Cardiac fibroblast (primary cell): ENCODE data around the gene SMC1A.
"Not testable (repeated sequence)": the region's sequence is repeated elsewhere in the genome, so short reads cannot be mapped to it uniquely, and the experiment has no call there.

Experiments used
- DNase-seq, 2 donors: peaks; one replicate each; pipeline versions ENCODE4 v3.0.0 to v3.0.0-alpha.2; 2010; ENCODE audit warnings: low read depth in 2 of 2
- H3K4me3 ChIP-seq, 2 donors: replicated peaks in 1 of 2; 1 replicate in 1 of 2; 2 replicates in 1 of 2; pipeline ENCODE4 v1.5.1; 2011; ENCODE audit warnings: low read depth in 2 of 2, low read length in 2 of 2, mild to moderate bottlenecking in 2 of 2, moderate library complexity in 1 of 2
- TF ChIP-seq, protein P1 (sequence below): IDR thresholded peaks from one replicate; pipeline ENCODE4 v1.5.1; 2011; ENCODE audit warnings: low read depth, mild to moderate bottlenecking, low read length, inconsistent platforms

The SMC1A gene

DNA sequence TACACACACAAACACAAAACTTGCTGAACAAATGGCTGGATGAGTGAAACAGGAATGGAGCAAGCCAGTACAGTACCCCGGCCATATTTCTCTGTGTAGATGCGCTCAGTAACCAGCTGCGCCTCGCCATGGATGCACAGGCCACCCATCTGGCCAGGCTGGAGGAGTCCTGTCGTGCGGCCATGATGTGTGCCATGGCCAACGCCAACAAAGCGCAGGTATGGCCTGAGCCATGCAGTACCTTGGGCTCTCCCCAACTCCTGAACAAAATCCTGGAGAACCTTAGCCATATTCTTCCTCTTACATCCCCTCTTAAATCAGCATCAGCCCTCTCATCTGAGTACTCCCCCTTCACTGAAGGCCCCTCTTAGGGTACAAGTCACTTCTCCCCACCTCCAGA lies 7.3 kb upstream of the SMC1A start:
- TF ChIP-seq, protein P1, sequence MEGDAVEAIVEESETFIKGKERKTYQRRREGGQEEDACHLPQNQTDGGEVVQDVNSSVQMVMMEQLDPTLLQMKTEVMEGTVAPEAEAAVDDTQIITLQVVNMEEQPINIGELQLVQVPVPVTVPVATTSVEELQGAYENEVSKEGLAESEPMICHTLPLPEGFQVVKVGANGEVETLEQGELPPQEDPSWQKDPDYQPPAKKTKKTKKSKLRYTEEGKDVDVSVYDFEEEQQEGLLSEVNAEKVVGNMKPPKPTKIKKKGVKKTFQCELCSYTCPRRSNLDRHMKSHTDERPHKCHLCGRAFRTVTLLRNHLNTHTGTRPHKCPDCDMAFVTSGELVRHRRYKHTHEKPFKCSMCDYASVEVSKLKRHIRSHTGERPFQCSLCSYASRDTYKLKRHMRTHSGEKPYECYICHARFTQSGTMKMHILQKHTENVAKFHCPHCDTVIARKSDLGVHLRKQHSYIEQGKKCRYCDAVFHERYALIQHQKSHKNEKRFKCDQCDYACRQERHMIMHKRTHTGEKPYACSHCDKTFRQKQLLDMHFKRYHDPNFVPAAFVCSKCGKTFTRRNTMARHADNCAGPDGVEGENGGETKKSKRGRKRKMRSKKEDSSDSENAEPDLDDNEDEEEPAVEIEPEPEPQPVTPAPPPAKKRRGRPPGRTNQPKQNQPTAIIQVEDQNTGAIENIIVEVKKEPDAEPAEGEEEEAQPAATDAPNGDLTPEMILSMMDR, result no peak
- H3K4me3 ChIP-seq, result no peak overlapping the region
- DNase-seq, result no peak

DNA sequence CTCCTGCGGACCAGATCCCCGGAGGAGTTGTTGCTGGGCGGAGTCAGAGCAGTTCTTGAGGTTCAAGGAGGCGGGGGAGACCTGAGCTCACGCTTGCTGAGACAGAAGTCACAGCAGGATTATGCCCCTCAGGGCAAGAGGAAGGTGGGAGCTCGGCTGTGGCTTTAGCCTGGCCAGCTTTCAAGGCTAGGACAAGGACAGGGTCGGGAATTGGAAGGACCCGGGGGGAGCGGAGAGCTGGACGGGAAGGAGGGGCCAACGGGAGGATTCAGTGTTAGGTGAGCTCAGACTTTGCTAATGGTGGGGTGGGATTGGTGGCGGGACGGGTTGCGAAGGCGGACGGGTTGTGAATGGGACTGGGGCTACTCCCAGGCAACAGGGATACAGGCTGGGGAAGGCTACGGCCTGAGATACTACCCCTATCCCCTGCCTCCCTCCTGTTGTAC lies 430 bp upstream of the SMC1A start, which contains the start of gene RIBC1:
RIBC1 (plus strand) TSS at position 13 of the 446 bp plus-strand sequence. CDS start 3,404 bp downstream, outside the sequence.
- H3K4me3 ChIP-seq, result peak within 1 kb of the TSS; percentile 64 to 70
- DNase-seq, result no peak
- TF ChIP-seq, protein P1, result no peak

DNA sequence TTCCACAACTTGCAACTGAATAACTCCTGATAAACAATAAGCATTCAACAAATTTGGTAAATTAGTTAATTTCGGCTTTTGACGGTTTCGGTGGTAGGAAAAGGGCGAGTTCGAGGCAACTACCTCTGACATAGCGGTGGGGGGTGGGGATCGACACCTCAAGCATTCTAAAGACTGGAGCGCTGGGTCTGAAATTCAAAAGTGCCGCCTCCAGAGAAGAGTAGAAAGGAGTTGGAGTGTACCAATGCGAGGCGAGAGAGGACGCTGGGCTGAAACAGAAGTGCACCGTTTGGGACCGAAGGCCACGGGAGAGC lies 725 bp downstream of the SMC1A start:
- no peak for DNase-seq
- TF ChIP-seq, protein P1, result no peak
- H3K4me3 ChIP-seq, result peak overlapping the region; percentile 64 to 70

DNA sequence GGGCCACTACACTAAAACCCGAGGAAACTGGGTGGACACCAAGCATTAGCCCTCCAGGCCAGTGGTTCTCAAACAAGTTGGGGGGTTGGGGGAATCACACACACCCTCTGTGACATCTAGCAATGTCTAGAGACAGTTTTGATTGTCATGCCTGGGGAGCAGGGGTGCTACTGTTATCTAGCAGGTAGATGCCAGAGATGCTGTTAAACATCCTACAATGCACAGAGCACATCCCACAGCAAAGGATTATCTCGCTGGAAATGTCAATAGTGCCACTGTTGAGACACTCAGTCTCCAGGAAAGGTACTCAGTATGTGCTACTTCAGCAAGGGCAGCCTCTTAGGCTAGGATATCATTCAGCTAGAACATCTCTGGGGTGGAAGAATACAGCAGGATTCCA lies 1.3 kb downstream of the SMC1A start:
- TF ChIP-seq, protein P1, result no peak
- peak overlapping the region; percentile 64 to 70 for H3K4me3 ChIP-seq
- DNase-seq, result no peak

DNA sequence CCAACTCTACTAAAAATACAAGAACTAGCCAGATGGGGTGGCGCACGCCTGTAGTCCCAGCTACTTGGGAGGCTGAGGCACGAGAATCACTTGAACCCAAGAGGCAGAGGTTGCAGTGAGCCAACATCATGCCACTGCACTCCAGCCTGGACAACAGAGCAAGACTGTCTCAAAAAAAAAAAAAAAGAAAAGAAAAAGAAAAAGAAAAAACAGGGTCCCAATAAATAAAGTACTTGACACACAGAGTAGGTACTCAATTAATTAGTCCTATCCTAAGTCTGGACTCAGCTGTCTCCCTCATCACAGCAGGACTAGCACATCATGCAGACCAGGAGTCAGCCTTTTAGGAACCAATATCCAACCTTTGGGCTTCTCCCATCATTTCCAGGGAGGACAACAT lies 2.1 kb downstream of the SMC1A start:
- not testable (repeated sequence) for H3K4me3 ChIP-seq, DNase-seq

DNA sequence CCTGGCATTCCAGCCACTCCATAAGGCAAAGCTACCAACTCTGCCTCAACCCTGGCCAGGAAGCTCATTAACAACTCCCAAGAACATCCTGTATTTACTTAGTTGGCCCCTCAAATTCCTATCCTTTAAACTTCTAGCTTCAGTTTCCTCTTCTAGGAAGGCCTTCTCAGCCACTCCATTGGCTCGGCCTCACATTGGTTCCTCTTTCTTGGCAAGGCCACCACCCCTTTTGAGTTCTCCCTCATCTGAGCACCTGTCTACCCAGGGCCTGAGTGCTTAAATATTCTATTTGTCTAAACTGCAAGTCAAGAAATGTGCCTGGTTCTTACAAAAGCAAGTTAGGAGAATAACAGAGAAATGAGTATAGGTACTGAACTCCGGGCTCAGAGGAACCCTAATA lies 10.0 kb downstream of the SMC1A start:
- DNase-seq, result no peak
- TF ChIP-seq, protein P1, result no peak
- no peak overlapping the region for H3K4me3 ChIP-seq

DNA sequence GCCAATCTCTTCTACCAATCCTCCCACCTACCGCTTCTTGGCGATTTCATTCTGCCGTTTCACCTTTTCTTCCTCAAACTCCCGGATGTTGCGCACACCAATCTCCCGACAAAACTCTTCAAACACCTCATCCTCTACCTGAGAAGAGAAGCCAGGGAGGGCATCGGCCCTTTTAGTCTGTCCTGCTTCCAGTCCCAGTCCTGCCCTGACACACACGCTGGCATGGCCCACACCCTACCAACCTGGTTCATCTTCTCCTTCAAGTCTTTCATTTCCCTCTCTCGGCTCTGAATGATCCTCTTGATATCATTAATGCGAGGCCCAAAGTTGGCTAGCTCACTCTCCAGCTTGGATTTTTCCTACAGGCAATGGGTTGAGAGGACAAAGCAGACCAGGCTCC lies 18.9 kb downstream of the SMC1A start:
- H3K4me3 ChIP-seq, result no peak overlapping the region
- DNase-seq, result no peak
- TF ChIP-seq, protein P1, result no peak
